CD4-positive, alpha-beta T cell treated with Interleukin-1 beta for 1 hour (primary cell): ENCODE results near the gene METTL14.
A peak's percentile ranks its signal among the peaks of the same experiment; 100 is the strongest.

Experiments used
- DNase-seq, 2 donors: peaks; one replicate each; pipeline ENCODE4 v3.0.0-alpha.2; 2020 to 2022

The METTL14 gene

DNA sequence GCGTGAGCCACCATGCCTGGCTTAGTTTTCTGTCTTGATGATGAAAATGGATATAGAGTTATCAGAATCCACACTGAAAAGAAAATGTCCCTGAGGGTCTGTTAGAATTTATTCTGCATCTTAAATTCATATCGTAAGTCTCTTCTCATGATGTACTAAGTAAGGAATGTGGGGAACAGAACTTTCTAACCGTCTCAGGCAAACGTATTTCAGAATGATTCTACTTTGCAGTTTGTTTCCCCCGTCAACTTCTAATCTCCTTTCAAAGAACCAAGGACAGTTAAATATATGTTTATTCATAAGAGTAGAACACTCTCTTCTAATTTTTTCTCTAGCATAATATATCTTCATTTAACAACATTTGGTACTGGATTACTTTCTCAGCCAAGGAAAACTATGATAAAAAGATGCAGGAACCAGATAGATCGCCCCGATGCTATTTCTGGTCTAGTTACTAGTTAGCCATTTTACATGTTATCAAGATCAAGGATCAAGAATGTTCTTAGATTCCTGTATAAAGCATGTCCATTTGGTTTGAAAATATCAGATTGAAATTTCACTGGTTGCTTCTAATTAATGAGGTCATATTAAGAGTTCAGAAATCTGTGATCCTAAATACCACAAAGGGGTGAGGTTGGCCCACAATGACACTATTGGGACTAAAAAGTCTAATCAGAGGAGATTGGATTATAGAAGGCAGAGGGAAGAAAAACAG is 49.5 kb downstream of the METTL14 start:
- DNase-seq, result no peak

DNA sequence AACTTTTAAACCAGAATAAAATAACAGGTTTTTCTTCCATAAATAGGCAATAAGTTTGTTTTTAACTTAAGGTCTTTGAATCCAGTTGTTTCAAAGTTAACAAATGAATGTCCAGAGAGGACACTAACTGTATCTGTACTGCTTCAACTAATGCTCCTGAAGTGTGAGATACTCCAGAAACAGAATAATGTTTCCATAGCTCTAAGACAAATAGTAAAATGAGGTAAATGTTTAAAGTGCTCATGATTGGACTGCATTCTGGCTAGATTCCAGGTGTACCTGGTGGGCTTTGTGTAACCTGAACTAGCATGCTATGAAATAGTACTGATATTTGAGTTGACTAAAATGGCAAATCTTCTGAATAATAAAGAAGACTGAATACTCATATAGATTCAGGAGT is 51.7 kb downstream of the METTL14 start:
- DNase-seq, result no peak

DNA sequence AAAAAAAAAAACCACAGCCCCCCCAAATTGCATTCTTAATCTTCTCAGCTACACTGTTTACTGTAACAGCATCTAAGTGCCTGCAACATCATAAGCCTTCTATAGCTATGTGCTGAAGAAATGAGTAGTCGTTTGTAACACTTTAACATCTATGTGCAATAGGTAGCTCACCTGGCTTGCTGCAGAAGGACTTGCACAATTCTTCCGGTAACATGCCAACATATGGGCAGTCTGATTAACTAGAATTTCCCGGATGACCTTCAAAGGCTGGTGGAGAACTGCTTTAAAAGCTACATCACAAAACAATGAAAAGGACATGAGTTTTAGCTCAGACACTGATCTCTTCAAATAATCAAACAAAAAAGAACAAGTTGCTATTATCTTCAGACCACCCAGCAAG is 52.9 kb downstream of the METTL14 start:
- DNase-seq, result no peak

DNA sequence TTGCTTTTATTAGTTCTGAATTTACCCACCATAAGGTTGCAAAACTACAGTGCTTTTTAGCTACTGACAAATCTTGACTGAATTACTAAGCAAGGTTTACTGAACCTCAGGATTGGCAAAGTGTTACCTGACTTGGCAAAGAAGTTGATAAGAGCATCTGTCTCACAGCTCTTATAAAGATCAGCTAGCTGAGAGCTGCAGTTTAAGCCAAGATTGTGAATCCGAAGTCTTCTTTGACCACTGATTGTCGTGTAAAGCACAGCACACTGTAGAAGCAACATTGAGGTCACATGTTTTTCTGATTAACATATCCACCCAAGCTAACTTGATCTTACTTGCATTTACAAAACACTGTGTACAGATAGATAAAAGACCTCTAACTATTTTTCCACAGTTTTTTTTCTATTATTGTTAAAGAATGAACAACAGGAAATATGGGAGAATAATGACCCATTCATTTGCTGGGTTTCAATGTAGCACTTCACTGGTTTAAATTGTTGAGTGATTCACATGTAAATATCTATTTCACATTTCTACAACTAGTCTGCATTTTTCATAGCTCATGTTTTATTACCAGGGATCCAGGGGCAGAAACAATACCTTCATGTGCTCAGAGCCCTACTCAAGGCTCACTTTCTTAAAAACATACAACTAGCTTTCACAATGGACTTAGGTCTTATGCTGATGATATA is 54.0 kb downstream of the METTL14 start:
- DNase-seq, result no peak

DNA sequence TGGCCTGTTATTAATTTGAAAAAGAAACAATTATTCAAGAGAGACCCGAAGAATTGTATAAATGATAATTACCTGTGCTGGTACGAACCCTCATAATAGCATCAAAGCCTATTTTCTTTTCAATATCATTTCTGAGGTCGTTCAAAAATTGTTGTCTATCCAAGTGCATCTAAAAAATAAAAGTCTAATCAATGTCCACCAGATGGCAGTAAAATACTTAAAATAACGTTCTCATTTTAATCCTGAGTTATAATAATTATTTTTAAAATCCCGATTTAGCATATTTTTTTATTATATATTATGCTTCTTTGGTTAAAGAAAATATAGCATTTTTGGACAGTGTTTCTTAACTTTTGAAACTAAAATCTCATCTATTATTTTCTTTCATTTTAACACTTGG is 55.7 kb downstream of the METTL14 start:
- DNase-seq, result peak in 1 of 2 donors; percentile 23

DNA sequence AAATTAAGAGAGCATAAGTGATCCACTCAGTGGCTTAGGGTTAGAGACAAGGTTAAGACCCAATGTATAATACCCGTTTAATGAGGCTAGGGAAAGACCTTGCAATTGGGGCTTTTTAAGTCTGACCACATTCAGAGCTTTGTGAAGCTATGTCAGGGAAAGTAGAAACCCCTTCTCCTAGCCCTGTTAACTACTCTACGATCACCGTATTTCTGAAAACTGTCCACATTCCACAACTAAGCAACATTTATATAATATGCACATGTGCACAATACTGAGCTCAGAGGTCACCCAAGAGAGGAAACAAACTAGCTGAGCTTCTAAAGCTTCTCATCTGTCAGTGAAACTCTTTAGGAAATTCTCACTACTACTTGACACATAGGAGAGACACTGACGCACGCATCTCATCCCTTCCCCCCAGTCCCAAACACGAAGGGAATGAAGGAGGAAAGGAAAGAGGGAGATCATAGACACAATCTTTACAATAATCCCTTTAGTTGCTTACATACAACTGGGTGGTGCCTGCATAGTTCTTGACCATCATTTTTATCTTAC is 56.2 kb downstream of the METTL14 start:
- no peak for DNase-seq

DNA sequence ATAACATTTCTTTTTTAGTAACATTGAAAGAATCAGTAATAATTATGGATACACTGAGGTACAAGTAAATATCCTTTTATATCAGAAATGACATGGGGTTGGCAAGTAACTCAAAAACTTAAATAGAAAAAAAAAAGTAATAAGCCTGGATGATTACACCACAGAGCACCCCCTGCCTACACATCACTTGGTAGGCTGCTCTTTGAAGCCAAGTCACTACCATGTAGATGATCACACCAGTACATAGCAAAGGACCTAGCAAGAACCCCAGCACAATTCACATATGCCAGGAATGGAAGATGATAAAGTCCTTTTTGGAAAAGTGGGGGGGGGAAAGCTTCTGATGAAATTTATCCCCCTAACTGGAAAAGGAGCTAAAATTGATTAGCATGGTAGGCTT is 56.9 kb downstream of the METTL14 start:
- DNase-seq, result no peak

DNA sequence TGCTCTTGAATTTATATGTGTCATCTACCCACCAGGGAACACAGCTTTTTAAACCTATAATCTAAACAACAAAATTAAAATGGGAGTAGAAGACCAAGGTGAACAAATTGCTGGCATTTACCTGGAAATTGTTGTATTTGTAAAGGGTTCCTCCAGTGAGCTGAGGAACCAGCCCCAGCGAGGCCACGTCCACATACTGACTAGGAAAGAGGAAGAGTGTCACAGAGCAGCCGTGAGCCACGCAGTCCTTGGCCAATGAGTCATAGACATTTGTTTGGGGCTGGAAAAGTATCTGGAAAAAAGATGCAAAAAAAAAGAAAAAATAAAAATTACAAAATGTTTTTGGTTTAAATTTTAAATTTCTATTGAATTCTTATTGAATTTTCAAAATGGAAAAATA is 58.7 kb downstream of the METTL14 start:
- DNase-seq, result no peak

DNA sequence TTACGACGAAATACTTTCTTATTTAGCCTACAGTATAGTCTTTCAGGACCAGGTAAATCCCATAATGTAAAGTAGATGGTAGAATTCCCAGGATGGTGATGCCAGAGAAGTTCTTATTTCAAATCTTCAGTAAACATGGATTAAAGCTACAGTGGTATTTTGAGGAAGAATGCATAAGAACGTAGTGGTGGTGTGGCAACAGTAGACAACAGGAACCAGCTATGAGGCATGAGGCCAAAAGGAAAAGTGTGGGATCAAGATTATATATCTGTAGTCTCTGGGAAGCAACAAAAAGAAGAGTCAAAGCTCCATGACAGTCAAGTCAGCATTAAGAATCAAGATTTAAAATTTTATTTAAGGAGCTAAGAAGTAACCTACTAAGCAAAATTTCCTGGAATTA is 60.2 kb downstream of the METTL14 start:
- no peak for DNase-seq

DNA sequence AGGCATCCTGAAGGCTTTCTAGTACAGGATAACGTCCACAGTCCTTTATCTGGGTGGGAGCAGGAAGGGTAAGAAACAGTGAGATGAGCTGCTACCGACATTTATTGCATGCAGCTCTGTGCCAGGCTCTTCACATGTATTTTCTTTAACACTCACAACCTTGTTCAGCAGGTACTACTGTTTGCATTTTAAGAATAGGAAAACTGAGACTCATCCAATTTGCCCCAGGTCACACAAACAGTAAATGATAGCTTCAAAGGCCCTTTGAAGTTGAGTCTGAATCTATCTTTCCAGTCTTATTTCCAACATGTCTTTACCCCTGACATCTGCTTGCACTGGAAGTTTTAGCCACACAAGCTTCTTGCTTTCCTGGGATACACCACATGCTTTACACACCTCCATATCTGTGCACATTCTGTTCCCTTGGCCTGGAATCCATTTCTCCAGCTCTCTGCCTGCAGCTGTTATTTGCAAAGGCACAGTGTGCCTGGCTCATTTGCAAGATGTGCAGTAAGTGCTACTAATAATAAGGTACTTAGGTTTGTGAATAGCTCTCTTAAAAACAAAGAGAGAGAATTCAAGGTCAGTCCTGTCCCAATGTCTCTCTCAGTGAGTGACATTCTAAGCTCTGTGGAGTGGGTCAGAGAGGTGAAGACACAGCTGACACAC is 61.2 kb downstream of the METTL14 start:
- no peak for DNase-seq

DNA sequence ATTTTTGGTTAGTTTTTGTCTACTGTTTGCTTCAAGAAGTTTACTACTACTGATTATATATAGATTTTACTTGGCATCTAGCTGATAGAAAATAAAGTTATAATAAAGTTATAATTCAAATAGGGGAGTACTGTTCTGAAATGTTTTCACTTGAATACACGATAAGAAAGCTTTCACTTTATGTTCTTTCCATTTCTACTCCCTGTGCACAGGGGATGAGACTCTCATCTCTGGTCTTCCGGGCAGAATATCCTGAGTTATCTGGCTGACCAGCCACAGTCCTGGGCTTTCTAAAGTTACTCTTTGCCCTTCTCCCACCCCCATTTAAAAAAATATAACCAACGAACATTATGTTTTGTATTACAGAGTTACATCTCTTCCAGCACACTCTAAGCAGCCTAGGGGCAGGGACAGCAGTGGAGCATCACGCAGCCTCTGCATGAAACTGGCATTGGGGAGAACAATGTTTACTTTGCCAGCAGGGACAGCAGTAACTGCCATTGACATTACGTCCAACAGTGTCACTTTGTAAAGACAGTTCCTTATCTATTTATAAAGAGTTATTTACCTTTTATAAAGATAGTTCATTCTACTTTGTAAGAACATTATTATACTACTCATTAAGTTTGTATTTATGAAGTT is 64.3 kb downstream of the METTL14 start:
- DNase-seq, result no peak

DNA sequence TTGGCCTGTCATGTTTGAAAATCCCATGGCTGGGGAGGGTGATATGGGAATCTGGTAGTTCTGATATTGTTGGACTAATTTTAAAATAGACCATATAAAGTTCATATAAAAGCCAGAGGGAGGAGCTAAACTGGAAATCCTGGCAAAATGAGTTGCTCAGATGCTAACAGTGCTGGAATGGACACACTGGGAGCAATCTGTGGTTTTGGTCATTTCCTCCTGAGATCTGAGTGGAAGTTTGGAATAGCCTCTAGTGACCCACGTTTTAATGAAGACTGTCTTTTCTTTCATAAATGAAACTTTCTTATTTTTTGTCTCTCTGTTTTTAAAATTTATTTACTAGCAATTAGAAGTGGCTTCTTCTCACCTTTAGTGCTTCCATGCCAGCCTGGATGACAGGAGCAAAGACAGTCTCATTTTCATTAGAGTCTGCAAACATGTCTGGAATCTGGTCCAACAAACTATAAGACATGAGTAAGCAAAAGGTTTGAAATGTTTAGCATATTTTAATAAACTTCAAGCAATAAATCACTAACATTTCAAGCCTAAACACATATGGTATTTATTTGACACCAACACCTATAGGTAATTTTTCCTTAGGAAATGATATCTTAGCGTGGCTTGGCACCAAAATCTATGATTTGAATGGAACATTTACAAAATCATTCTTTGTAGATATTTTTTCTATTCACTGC is 66.6 kb downstream of the METTL14 start:
- DNase-seq, result no peak

DNA sequence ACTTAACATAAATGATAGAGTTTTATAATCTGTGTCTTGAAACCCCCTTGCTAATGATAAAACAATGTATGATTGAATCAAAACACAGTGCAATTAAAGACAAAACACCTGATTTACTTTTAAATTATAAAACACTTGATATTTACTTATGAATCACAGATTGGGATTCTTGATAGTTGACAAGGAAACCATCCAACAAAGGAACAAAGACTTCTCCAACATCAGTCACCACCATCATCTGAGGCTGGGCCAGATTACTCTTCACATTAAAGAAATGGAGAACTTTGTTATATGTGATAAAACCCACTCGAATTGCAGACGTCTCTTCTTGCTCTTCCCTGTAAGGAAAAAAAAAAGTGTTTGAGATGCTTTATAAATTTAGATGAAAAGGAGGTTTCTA is 67.4 kb downstream of the METTL14 start:
- no peak for DNase-seq

DNA sequence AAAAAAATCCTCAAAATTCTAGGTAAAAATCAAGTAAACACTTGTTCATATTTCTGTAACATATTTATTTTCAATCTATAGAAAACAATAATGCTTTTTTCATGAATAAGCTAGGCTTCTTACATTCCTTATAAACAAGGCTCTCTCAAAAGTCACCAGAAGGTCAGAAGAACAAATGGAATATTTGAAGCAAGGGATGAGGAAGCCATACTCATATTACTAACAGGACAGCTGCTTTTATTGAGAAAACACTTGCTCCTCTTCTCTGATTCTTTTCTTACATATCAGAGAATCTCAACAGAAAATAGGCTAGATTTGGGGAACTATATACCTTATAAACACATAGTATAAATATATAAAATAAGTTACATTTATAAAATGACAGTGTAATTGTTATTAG is 67.9 kb downstream of the METTL14 start:
- DNase-seq, result no peak

DNA sequence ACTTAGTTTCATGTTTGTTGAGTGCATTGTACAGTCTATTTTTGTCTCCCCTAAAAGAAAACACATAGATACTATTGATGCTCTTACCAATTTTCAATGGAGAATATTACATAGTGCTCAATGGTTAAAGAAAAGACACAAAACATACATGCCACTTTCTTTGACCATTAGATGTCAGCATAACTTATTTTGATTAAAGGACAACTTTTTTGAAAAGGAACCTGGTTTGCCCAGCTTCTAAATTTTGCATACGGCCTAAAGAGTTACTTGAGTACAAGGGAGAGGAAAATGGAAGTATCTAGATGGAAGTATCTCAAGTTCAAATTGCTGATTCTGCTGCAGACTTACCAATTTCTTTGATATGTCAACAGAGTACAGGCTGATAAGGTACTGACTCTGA is 68.5 kb downstream of the METTL14 start:
- no peak for DNase-seq

DNA sequence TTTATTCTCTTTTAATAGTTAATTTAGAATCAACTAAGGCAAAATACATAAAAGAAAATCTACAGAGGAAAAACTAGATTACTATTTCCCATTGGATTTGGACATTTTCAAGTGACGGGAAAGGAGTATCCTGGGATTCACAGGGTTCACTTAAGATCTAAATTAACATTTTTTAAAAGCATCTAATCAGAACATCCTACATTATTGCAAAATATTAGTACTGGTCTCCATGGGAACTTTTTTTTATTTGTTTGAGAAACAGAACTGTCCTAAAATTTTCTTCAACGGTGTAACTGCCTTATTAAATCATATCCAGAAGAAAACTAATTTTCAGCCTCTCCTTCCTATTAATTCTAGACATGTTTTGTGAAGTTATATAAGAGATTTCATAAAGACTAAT is 69.7 kb downstream of the METTL14 start:
- DNase-seq, result no peak

DNA sequence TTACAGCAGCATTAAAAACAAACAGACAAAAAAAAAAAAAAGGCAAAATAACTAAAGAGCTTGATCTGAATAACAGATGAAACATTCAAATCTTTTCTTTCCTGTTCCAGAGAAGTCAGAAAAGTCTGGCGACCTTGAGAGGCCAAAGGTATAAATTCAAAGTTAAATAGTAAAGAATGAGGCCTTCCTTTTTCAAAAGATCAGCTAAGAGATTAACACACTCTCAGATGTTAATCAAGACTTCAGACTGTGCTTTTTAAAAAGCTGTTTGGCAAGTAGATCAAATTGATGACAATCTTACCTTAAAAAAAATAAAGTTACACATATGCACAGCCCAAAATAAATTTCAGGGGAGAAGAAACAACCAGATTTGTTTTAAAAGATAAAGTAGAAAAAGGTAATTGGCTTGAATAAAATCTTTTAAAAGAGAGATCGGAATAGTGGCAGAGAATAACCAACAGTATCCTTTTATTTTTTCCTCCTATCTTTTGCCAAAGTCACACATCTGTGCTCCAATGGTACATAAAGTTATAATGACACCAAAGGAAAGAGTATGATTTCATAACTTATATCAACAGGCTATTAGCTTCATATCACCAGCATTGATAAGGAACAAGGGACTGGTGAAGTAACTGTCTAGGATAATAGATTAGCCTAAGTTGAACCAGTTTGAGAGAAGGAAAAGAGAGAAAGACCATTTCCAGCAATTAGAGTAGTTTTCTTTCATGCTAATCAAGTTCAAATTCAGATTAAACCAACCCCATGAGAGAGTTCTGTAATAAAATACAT is 70.4 kb downstream of the METTL14 start:
- DNase-seq, result no peak

DNA sequence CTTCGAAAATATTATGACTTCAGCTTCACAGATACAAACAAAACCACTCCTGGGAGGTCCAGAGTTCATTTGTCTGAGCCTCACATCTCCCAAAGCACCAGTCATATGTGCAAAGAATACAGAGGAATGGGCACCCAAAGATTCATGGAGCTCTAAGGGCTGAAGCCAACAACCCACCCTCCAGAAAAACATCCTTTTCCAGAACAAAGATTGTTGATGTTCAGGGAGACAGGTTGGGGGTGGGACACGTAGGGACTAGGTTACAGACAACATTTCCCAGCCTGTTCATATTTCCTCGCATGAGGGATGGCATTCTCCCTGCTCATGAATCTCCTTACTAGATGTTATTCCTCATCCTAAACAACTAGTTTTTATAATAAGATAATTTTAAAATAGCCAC is 71.2 kb downstream of the METTL14 start:
- no peak for DNase-seq

DNA sequence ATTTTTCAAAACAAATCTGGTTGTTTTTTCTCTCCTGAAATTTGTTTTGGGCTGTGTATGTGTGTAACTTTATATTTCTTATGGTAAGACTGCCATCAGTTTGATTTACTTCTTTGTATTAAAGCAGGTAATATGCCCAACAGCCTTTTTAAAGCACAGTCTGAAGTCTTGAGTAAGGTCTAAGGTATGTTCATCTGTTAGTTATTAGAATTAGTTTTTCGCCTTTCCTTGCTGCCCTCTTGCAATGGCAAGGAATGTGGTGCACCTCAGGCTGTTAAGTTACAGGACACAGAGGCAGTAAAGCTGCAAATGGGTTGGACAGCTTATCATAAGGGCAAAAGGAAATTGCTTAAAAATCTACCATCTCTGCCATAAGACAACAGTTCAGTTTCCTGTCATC is 71.8 kb downstream of the METTL14 start:
- DNase-seq, result no peak

DNA sequence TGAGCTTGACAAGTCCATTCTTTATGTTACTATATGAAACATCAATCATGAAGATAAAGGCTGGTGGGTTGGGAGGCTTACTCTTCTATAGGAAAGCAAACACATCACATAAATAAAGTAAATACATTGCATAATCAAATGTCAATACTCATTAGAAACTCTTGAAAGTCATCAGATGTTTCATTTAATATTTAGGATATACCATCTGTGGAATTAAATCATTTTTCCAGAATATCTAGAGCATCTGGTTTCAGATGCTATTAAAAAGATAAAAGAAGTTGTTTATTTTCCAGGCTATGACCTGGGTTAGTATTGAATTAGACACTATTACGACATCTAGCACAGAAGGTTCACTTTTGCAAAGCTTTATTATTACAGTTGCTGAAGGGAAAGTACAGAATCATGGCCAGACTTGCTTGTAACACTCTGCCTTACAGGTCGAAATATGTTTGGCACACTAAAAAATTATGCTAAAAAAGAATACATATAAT is 72.6 kb downstream of the METTL14 start:
- DNase-seq, result no peak

DNA sequence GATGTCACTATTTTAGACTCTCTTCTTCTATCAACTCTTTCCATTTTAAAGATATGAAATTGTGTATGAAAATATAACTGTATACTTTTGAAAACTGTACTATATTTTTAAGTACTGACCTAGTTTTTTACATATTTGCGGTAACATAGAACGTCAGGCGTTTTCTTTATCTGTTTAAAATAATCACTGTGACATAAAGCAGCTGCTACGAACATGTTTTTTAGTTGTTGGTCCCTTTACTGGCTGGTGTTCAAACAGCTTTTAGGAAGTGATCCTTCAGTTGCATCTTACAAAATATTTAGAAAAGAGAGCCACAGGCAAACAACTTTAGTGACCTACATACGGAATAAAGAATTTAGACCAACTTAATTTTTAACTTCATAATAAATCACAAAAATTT is 73.1 kb downstream of the METTL14 start:
- DNase-seq, result no peak

DNA sequence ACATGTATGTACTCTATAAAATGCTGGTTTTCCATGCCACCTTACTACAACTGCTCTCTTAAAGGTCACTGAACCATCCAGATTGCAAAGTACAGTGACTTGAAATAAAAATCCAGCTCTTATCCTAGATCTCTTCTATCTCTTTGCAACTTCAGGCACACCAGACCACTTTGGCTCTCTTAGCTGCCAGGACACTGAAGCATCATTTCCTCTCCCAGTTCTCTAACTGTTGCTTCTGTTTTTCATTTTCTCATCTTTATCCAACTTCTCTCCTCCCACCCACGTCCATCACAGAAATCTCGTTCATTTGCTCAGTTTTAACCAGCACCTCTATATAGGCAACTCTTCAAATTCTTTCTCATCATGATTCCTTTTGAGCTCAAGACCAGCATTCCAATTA is 74.3 kb downstream of the METTL14 start:
- no peak for DNase-seq
